Endothelial cell (in vitro differentiated cells): ENCODE results near the gene KCNN3. TPM values are rescaled to one million over a fixed set of nuclear protein-coding genes. Genes with fewer than 3 reads are reported as not detected.

Experiments
- DNase-seq: peaks from one replicate; pipeline ENCODE4 v3.0.0; 2021; ENCODE audit warnings: low spot score
- H3K27ac Mint-ChIP-seq: one replicate; pipeline ENCODE4 v1.8.0; 2021; ENCODE audit warnings: mixed read lengths, inconsistent platforms; ENCODE audit not compliant: unreplicated experiment
- H3K27me3 Mint-ChIP-seq: one replicate; pipeline ENCODE4 v1.8.0; 2021; ENCODE audit warnings: mild to moderate bottlenecking, moderate library complexity, mixed read lengths, inconsistent platforms; ENCODE audit not compliant: unreplicated experiment
- H3K36me3 Mint-ChIP-seq: one replicate; pipeline ENCODE4 v1.8.0; 2021; ENCODE audit warnings: mild to moderate bottlenecking, low read depth, mixed read lengths, inconsistent platforms; ENCODE audit not compliant: unreplicated experiment
- H3K4me1 Mint-ChIP-seq: one replicate; pipeline ENCODE4 v1.8.0; 2021; ENCODE audit warnings: mild to moderate bottlenecking, mixed read lengths, inconsistent platforms; ENCODE audit not compliant: unreplicated experiment
- H3K4me3 Mint-ChIP-seq: one replicate; pipeline ENCODE4 v1.8.0; 2021; ENCODE audit warnings: mild to moderate bottlenecking, mixed read lengths, inconsistent platforms; ENCODE audit not compliant: unreplicated experiment
- H3K9me3 Mint-ChIP-seq: one replicate; pipeline ENCODE4 v1.8.0; 2021; ENCODE audit warnings: mixed read lengths, inconsistent platforms; ENCODE audit not compliant: unreplicated experiment
- CTCF ChIP-seq: fragments of 200-600 bp; sonication (generic); IDR thresholded peaks from one replicate; pipeline ENCODE4 v1.5.0; 2021; ENCODE audit warnings: antibody characterized with exemption; ENCODE audit not compliant: unreplicated experiment
- total RNA-seq: library from RNA; stranded (reverse); fragmentation: NEBNext Ultra II Directional; extraction: Animal tissue kit (Norgen Biotek cat#: 25700); gene quantifications from one replicate; pipeline ENCODE4 v1.2.1, GENCODE V29; 2021; ENCODE audit not compliant: unreplicated experiment

KCNN3 gene
- total RNA-seq, 1 donor from 2014 or later: 17.3 TPM

- Mint-ChIP-seq H3K27me3 (peaks cover 3% of the 10 kb centered on the region), H3K4me1 (no peaks in the 10 kb centered on the region), H3K4me3 (no peak overlapping the region), H3K36me3 (peaks cover 21% of the 10 kb centered on the region), H3K9me3 (no peaks in the 10 kb centered on the region), H3K27ac (no peak overlapping the region)
- no peak for TF ChIP-seq CTCF
- DNase-seq: no peak
These were observed 126.5 kb downstream of the KCNN3 start for GRCh38 chr1:154743526-154744036.

- Mint-ChIP-seq H3K4me1 (no peaks in the 10 kb centered on the region), H3K36me3 (peaks cover 17% of the 10 kb centered on the region), H3K27ac (no peak overlapping the region), H3K9me3 (no peaks in the 10 kb centered on the region), H3K4me3 (no peak overlapping the region), H3K27me3 (peaks cover 5% of the 10 kb centered on the region)
- TF ChIP-seq CTCF: no peak
- DNase-seq: no peak
These were observed 127.5 kb downstream of the KCNN3 start for GRCh38 chr1:154742606-154743005.

GRCh38 chr1:154741741-154742495, 128.2 kb downstream of the KCNN3 start:
- Mint-ChIP-seq H3K4me3 (no peak overlapping the region), H3K27ac (no peak overlapping the region), H3K27me3 (peaks cover 5% of the 10 kb centered on the region), H3K4me1 (no peaks in the 10 kb centered on the region), H3K36me3 (peaks cover 17% of the 10 kb centered on the region), H3K9me3 (no peaks in the 10 kb centered on the region)
- DNase-seq: peak; percentile 32
- TF ChIP-seq CTCF: peak; percentile 39

GRCh38 chr1:154741327-154741726, 128.8 kb downstream of the KCNN3 start:
- no peak for DNase-seq
- peaks cover 5% of the 10 kb centered on the region for H3K27me3 Mint-ChIP-seq
- no peaks in the 10 kb centered on the region for H3K4me1 Mint-ChIP-seq
- no peaks in the 10 kb centered on the region for H3K9me3 Mint-ChIP-seq
- no peak for TF ChIP-seq CTCF
- H3K4me3 Mint-ChIP-seq: no peak overlapping the region
- H3K36me3 Mint-ChIP-seq: peaks cover 17% of the 10 kb centered on the region
- no peak overlapping the region for H3K27ac Mint-ChIP-seq

GRCh38 chr1:154739654-154740053, 130.4 kb downstream of the KCNN3 start:
- TF ChIP-seq CTCF: no peak
- peaks cover 17% of the 10 kb centered on the region for H3K36me3 Mint-ChIP-seq
- H3K27ac Mint-ChIP-seq: no peak overlapping the region
- DNase-seq: no peak
- H3K4me3 Mint-ChIP-seq: no peak overlapping the region
- H3K27me3 Mint-ChIP-seq: peaks cover 3% of the 10 kb centered on the region
- H3K9me3 Mint-ChIP-seq: no peaks in the 10 kb centered on the region
- no peaks in the 10 kb centered on the region for H3K4me1 Mint-ChIP-seq
